Measurements from ENCODE around the gene TNFAIP3.

- TF ChIP-seq CTCF (IDR thresholded peaks at IDR 0.05) (no peak), EP300 (IDR thresholded peaks at IDR 0.05) (no peak)
Measured at GRCh38 chr6:137850816-137851602, 16.1 kb upstream of the TNFAIP3 start.
